AG04450 (cell line): ENCODE measurements around the gene DHCR7. TPM values are rescaled to one million over a fixed set of nuclear protein-coding genes. Genes with fewer than 3 reads are reported as not detected.
A peak's percentile ranks its signal among the peaks of the same experiment; 100 is the strongest.

Source experiments
- CTCF ChIA-PET: fragments of 300-600, 350-600 bp; formaldehyde crosslinking; extraction: SDS; loops from one replicate; lab custom pipeline; 2022; ENCODE audit warnings: antibody characterized with exemption, inconsistent platforms; lab: Charles Lee
- POLR2A ChIA-PET: fragments of 350-600 bp; formaldehyde crosslinking; extraction: SDS; loops from one replicate; lab custom pipeline; 2021; ENCODE audit warnings: antibody characterized with exemption, inconsistent platforms; lab: Yijun Ruan, JAX
- DNase-seq: peaks from one replicate; pipeline ENCODE4 v3.0.0-alpha.2; 2011; ENCODE audit warnings: low read depth, low spot score
- H3K27ac ChIP-seq: one replicate; pipeline ENCODE4 v1.5.1; 2012; ENCODE audit warnings: low read depth, low read length, control low read depth
- H3K27me3 ChIP-seq: one replicate; pipeline ENCODE4 v1.6.0; 2012; ENCODE audit warnings: low read length; ENCODE audit not compliant: control insufficient read depth, insufficient read depth
- H3K4me3 ChIP-seq: 2 replicates; pipeline ENCODE4 v1.5.1; 2011; ENCODE audit warnings: mild to moderate bottlenecking, low read depth, low read length, control low read depth
- H3K9me3 ChIP-seq: 2 replicates; pipeline ENCODE4 v1.5.1; 2012; ENCODE audit warnings: low read length; ENCODE audit not compliant: control insufficient read depth, insufficient read depth
- polyA minus RNA-seq: library from RNA; depleted of rRNA, polyadenylated mRNA; stranded (reverse); fragments of >200 nt; gene quantifications from 2 replicates; pipeline ENCODE4 v1.2.3, GENCODE V29; 2011; rRNA and poly(A)+ RNA removed
- polyA plus RNA-seq: library from polyadenylated mRNA; depleted of rRNA; stranded (reverse); fragments of >200 nt; gene quantifications from 2 replicates; pipeline ENCODE4 v1.2.3, GENCODE V29; 2011; rRNA removed
- TF ChIP-seq, protein P1 (sequence below): IDR thresholded peaks from 2 replicates; pipeline ENCODE4 v1.5.1; 2011; ENCODE audit warnings: low read depth, low read length, control low read depth, inconsistent platforms

Gene DHCR7, protein sequence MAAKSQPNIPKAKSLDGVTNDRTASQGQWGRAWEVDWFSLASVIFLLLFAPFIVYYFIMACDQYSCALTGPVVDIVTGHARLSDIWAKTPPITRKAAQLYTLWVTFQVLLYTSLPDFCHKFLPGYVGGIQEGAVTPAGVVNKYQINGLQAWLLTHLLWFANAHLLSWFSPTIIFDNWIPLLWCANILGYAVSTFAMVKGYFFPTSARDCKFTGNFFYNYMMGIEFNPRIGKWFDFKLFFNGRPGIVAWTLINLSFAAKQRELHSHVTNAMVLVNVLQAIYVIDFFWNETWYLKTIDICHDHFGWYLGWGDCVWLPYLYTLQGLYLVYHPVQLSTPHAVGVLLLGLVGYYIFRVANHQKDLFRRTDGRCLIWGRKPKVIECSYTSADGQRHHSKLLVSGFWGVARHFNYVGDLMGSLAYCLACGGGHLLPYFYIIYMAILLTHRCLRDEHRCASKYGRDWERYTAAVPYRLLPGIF
- polyA plus RNA-seq (40.2 and 45.8 TPM in 2 replicates), polyA minus RNA-seq (48.0 and 48.4 TPM in 2 replicates)

DNA sequence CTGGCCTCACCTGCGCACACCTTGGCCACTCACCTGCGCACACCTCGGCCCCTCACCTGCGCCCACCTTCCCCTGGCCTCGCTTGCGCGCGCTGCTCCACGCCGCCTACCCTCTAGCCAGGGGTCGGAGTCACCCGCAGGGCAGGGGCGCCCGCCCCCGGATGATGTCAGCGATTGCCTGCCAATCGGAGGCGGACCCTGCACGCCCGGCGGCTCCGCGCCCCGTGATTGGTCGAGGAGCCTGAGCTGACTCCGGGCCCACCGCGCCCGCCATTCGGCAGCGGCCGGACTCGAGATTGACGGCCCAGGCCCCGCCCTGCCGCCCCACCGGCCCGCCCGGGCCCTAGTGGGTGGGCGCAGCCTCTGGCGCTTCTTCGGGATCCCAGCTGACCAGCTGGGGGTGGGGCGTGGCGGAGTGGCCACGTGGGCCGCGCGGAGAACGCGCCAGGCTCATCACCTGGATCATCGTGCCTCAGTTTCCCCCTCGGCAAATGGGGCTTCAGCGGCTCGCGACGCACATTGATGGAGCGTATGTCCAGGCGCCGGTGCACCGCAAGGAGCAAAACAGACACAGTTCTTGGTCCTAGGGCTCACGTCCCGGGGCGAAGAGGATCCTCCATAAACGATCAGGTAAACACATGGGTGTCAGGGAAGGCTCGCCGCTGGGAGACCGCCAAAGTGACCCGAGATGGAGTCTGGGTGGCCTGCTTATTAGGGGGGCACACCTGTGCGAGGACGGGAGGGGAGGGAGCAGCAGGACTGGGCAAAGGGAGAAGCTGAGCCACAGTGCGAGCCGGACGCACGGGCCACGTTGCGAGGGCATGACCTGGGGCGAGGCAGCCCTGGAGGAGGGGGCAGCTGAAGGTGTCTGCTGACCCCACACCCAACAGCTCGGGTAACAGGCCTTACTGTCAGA lies at the start of gene DHCR7:
DHCR7 (minus strand) TSS at position 137 of the 915 bp plus-strand sequence. CDS start 3,441 bp downstream, outside the sequence.
- CTCF ChIA-PET: interaction anchor here (1.0 kb wide), 1 partner anchor 40 kb away, joined by 3 read pairs; no protein-coding TSS in a partner anchor
- no peaks in the 10 kb centered on the region for H3K27me3 ChIP-seq
- H3K9me3 ChIP-seq: peaks cover 4% of the 10 kb centered on the region; the same call in 1 of the 2 replicates
- TF ChIP-seq, protein P1, sequence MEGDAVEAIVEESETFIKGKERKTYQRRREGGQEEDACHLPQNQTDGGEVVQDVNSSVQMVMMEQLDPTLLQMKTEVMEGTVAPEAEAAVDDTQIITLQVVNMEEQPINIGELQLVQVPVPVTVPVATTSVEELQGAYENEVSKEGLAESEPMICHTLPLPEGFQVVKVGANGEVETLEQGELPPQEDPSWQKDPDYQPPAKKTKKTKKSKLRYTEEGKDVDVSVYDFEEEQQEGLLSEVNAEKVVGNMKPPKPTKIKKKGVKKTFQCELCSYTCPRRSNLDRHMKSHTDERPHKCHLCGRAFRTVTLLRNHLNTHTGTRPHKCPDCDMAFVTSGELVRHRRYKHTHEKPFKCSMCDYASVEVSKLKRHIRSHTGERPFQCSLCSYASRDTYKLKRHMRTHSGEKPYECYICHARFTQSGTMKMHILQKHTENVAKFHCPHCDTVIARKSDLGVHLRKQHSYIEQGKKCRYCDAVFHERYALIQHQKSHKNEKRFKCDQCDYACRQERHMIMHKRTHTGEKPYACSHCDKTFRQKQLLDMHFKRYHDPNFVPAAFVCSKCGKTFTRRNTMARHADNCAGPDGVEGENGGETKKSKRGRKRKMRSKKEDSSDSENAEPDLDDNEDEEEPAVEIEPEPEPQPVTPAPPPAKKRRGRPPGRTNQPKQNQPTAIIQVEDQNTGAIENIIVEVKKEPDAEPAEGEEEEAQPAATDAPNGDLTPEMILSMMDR: no peak
- H3K4me3 ChIP-seq: peak within 1 kb of the TSS; percentile 97
- DNase-seq: peak; percentile 78
- POLR2A ChIA-PET: interaction anchor here (1.1 kb wide), 1 partner anchor 15 kb away, joined by 3 read pairs; no protein-coding TSS in a partner anchor
- peak within 1 kb of the TSS; percentile 31 for H3K27ac ChIP-seq

DNA sequence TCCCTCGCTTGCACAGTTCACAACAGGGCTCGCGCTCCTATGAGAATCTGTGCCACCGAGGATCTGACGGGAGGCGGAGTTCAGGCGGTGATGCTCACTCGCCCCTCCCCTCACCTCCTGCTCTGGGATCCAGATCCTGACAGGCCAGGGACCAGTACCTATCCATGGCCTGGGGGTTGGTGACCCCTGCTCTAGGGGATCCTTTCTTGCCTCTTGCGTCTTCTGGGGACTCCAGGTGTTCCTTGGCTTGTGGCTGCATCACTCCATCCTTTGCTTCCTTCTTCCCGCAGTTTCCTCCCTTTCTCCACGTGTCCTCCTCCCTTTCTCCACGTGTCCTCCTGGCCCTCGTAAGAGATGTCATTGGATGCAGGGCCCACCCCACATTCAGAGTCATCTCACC lies 48.2 kb upstream of the DHCR7 start:
- H3K27ac ChIP-seq: no peak overlapping the region
- no peak for DNase-seq
- H3K27me3 ChIP-seq: no peaks in the 10 kb centered on the region
- TF ChIP-seq, protein P1: no peak
- ChIA-PET POLR2A (no interaction called here), CTCF (no interaction called here)
- no peaks in the 10 kb centered on the region; the same call in 1 of the 2 replicates for H3K9me3 ChIP-seq
- no peak overlapping the region for H3K4me3 ChIP-seq

DNA sequence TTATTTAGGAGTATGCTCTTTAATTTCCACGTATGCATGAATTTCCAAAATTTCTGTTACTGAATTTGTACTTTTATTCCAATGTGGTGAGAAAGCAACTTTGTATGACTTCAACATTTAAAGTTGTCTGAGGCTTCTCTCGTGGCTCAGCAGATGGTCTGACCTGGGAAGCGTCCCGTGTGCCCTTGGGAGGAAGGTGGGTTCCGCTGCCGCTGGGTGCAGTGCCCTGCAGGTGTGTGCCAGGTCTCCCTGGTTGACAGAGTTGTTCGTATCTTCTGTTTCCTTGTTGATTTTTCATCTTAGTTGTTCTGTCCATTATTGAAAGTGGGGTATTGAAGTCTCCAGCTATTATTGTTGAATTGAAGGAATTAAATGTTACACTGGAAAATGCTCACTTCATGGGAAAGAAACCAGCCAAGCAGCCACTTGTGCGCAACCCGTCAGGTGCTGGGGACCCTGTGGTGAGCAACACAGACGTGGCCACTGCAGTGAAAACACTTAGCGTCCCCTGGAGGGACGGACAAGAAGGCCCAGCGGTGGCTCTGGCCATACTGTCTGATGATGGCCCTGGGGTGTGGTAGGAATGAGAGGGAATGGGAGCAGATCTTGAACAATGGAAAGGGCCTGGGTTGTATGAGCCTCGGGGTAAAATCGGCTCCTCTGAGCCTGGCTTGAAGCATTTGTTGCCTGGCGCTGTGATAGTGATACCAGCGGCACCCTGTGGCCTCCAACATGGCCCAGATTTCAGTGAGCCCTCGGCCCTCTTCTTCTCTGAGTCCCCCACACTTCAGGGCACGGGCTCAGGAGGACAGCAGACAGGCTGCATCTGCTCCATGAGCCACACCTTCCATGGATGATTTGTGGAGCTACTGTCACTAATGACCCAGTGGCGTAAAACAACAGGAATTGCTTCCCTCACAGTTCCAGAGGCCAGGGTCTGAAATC lies 47.4 kb upstream of the DHCR7 start:
- ChIA-PET POLR2A (no interaction called here), CTCF (no interaction called here)
- H3K27me3 ChIP-seq: no peaks in the 10 kb centered on the region
- no peak for DNase-seq
- TF ChIP-seq, protein P1: no peak
- no peaks in the 10 kb centered on the region; the same call in 1 of the 2 replicates for H3K9me3 ChIP-seq
- H3K27ac ChIP-seq: no peak overlapping the region
- no peak overlapping the region for H3K4me3 ChIP-seq

DNA sequence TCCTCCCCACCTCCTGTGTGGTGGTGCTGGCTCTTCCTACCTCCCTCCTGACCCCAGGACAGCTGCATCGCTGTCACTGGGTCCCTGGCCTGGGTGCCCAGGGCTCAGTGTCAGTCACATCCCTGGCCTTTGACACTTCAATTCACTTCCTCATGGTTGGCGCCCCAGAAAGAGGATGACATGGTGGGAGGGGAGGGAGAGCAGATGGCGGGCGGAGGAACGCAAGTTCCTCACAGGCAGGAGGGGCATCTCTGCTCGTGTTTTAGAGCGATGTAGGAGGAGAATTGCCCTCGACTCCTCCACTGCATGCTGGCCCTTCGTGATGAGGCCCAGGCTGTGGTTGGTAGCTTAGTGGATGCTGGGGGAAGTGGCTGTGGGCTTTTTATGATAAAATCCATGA lies 43.7 kb upstream of the DHCR7 start:
- no peak overlapping the region for H3K27ac ChIP-seq
- CTCF ChIA-PET: no interaction called here
- TF ChIP-seq, protein P1: no peak
- H3K4me3 ChIP-seq: no peak overlapping the region
- no peaks in the 10 kb centered on the region for H3K27me3 ChIP-seq
- no peak for DNase-seq
- POLR2A ChIA-PET: no interaction called here
- H3K9me3 ChIP-seq: no peaks in the 10 kb centered on the region; the same call in 1 of the 2 replicates
